NOMO-1 treated with dmso at 0.1 percent for 144 hours (cell line): Measurements from ENCODE around the gene CYBC1.

Source experiments
- DNase-seq: peaks from one replicate; lab custom pipeline; 2025; ENCODE audit not compliant: unreplicated experiment; lab: John Stamatoyannopoulos, UW

CYBC1 gene

DNA sequence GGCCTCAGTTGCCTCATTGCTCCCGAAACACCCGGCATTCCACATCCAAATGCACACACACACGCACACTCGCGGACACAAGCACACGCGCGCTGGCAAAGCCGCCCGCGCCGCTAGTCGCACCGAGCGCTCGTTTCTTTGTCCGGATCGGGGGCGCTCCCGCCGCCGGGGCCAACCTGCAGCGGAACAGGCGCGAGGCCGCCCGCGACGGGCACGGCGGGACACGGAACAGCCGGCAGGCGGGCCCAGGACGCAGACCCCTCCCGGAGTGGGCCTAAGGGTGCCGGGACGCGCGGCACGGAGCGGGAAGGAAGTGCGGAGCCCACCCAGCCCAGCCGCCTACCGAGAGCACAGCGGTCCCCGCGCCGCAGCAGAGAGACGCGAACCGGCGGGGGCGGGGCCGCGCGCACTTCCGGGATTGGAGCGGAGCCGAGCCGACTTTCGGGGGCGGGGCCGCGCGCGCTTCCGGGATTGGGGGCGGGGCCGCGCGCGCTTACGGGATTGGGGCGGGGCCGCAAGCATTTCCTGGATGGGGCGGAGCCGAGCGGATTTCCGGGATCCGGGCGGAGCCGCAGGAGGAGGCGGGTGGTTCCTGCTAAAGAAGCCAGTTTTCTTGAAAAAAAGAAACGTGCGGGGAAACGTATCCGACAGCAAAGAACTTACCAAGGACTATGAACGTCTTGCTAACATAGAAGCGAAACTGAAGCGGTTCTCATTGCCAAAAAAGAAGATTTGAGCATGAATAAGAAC is at the start of gene CYBC1:
CYBC1 (minus strand) TSS at position 396 of the 750 bp plus-strand sequence. CDS start 1,498 bp downstream, outside the sequence.
- peak; percentile 82 for DNase-seq

- no peak for DNase-seq
Observed at GRCh38 chr17:82497483-82498405, 47.2 kb upstream of the CYBC1 start.

DNA sequence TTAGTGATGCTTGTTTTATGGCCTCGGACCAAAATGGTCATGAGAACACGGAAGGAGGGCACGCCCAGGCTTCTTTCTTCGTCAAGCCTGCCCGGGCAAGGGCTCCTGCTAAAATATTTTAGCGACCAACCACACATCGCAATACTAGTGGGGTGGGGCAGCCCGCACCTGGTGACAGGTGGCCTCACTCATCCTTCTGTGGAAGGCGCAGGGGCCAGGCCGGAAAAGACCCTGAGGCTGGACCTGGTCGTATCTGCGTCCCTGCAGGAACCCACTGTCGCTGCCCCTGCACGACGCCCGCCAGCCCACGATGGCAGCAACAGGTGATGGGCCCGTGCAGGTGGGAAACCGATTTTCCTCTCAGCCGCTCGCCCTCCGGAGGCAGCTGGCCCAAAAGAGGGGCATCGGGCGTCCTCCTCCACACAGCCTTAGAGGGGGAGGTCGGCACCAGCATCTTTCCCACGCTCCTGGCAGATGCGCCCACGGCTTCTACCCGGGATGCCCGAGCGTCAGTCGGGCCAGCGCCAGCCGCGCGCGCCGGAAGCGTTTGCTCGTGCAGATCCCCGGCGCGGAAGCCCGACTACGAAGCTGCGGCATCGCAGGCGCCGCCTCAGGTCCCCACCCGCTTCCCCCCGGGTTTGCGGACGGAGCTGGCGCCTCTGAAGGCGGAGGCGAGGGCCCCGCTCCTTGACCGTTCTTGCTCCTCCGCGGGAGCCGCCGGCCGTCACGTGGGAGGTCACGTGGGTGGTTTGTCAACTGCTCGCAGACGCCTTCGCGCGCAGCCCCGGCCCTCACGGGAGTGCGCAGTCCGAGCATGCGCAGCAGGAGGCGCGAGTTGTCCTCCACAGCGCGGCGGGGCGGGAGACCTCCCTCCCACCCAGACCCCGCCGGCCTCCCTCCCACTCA is 46.2 kb upstream of the CYBC1 start:
- DNase-seq, result peak; percentile 88

DNA sequence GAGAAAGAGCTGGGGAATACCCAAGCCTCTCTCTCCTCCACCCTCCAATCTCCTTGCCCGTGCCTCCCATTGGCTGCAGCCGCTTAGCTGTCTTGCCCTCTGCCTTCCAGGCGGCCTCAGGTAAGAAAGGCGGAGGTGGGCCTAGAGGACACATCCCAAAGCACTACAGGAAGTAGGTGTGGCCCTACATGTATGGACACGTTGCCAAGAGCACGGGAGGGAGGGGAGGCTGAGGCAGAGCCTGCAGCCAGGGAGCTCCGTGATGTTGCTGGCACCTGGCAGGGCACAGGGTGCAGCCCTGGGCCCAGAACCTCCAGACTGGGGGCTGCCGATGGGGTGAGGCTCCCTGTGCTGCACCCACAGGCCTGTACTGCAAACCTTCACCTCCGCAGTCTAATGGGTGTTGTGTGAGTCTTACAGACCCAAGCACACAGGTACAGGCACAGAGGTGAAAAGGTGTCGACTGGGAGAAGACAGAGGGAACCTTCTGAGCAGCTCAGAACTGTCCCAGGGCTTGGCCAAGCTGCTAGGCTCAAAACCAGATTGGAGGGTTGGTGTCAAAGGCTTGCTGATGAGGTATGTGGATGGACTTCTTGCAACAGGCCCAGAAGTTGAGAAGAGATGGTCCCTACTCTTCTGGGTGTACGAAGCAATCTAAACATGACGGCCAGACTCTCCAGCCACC is 45.4 kb upstream of the CYBC1 start:
- DNase-seq, result no peak

GRCh38 chr17:82494236-82495055 is 43.9 kb upstream of the CYBC1 start:
- DNase-seq, result peak; percentile 90

GRCh38 chr17:82493226-82493781 is 42.8 kb upstream of the CYBC1 start:
- DNase-seq, result no peak

DNA sequence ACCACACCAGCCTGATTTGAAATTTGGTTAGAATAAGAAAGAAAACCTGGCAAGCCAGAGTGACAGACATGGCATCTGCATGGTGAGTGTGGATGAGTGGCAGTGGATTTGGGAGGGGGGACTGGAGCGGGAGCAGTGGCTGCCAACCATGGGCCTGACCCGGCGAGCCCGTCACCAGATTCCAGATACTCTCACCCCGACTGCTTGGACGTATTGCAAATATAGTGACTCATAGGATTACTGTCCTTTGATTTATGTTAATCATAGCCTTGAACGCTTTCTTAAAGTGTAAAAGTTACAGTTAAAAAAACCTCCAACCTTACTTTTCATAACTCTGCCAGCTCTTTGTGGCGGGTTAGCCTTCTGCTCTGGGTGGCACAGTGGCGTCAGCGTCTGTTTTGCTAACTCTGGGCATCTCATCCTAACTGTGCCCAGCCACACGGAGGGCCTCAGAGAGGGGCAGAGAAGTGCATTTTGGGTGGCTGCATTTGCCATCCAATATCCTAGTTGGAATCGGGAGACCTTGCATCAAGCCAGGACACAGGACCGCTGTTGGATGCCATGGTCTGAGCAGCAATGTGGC is 42.2 kb upstream of the CYBC1 start:
- DNase-seq, result no peak

DNA sequence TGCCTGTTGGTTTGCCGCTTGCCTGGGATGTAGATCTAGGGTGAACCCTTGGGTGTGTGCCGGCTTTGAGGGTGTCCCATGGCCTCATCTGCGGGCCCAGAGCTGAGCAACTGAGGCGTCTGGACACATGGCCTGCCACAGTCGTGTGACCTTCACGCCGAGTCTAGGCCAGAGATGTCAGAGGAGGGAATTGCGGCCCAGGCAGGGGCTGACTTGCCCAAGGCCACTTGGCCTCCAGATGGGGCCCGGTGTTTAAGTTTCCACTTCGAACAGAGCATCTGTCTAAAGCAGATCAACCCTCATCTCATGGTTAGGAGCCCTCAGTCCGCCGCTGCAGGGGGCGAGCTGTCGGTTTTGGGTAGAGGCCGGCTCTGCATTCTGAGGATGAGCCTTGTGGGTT is 41.0 kb upstream of the CYBC1 start:
- DNase-seq, result no peak

- no peak for DNase-seq
Observed at GRCh38 chr17:82491196-82491530, 40.6 kb upstream of the CYBC1 start.

DNA sequence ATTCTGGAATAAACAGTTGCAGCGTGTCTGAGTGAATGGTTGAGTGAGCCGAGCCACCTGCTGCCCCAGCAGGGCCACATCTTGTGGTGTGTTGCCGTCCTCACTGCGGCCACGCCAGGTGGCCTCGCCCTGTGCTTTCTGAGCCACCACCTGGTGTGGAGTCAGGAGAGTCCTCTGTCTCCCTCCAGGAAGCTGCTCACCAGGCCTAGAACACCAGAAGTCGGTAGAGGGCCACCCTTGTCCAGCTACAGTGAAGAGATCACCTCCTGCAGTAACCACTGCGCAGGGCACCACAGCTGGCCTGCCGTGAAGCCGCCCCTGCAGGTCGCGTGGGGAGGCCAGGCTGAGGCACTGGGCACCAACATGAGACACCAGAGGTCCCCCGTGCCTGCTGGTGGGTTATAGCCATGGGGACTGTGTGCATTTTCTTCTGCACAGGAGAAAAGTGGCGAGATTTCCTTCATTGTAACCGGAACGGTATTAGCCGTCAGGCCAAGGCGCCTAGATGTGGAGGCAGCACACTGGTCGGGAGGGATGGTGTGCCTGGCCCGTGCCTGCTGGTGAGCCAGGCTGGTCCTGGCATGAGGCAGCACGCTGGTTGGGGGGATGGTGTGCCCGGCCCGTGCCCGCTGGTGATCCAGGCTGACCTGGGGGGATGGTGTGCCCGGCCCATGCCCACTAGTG is 40.1 kb upstream of the CYBC1 start:
- no peak for DNase-seq

GRCh38 chr17:82489851-82490511 is 39.4 kb upstream of the CYBC1 start:
- DNase-seq, result no peak

DNA sequence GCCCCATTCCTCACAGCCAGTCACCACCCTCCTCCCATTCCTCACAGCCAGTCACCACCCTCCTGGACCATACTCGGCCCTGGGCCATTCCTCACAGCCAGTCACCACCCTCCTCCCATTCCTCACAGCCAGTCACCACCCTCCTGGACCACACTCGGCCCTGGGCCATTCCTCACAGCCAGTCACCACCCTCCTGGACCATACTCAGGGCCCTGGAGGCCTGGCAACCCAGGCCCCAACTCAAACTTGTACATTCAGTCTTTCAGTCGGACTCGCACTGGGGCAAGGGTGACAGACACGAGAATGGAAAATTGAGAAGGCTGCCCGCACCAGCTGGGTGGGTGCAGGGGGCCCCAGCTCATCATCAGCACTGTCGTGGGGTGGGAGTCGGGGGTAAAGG is 38.6 kb upstream of the CYBC1 start:
- DNase-seq, result no peak

- no peak for DNase-seq
Observed at GRCh38 chr17:82487910-82488309, 37.4 kb upstream of the CYBC1 start.

- DNase-seq, result no peak
Observed at GRCh38 chr17:82486231-82487094, 35.9 kb upstream of the CYBC1 start.

GRCh38 chr17:82483836-82484235 is 33.3 kb upstream of the CYBC1 start:
- no peak for DNase-seq

DNA sequence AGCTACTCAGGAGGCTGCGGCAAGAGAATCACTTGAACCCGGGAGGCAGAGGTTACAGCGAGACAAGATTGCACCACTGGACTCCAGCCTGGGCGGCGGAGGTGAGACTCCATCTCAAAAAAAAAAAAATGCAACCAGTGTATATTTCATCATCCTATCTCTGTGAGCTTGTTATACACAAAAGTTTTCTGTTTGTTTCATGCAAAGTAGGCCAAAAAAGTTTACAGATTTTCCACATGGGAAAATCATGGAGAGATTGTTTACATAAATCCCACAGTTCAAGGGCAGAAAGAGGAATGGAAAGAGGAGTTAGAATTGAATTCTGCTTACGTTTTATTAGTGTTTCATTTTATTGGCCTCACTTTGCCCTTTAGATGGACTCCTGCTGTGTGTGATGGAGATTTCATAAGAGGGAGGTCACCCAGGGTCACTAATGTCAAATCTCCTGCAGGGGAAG is 32.7 kb upstream of the CYBC1 start:
- DNase-seq, result no peak

DNA sequence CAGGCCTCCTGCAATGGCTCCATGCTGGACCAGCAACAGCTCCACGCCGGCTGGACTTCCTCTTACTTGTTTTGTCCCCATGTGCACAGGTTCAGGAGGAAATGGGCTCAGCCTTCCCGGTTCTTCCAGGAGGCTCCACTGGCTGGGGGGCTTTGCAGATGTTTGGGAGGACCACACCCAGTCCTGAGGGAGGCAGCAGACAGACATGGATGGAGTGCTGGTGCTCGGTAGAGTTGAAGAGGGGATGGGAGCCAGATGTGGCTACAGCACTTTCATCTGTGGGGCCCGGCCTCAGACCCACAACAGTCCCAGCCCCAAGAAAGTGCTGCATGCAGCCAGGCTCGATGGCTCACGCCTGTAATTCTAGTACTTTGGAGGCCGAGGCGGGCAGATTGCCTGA is 29.8 kb upstream of the CYBC1 start:
- DNase-seq, result no peak
